NCI-H82 (cell line): ENCODE data around the gene PAFAH1B2.

Experiments
- DNase-seq: peaks from one replicate; lab custom pipeline; 2025; lab: John Stamatoyannopoulos, UW

The PAFAH1B2 gene

DNA sequence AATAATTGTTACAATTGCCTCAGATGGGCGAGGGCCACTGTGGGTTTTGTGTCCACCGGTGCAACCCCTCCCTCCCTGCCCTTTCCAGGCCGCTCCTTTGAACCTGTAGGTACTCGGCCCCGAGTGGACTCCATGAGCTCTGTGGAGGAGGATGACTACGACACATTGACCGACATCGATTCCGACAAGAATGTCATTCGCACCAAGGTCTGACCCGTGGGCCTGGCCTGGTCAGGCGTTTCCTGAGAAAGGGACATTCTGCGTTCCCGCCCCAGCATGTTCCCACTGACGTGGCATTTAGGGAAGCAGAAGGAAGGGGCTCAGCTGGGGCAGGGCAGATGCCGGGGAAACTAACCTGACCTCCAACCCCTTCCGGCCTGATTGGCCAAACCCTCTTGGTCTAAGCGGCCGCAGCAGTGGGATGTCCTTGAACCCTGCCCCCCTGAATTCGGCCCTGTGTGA, 44.6 kb downstream of the PAFAH1B2 start:
- no peak for DNase-seq

DNA sequence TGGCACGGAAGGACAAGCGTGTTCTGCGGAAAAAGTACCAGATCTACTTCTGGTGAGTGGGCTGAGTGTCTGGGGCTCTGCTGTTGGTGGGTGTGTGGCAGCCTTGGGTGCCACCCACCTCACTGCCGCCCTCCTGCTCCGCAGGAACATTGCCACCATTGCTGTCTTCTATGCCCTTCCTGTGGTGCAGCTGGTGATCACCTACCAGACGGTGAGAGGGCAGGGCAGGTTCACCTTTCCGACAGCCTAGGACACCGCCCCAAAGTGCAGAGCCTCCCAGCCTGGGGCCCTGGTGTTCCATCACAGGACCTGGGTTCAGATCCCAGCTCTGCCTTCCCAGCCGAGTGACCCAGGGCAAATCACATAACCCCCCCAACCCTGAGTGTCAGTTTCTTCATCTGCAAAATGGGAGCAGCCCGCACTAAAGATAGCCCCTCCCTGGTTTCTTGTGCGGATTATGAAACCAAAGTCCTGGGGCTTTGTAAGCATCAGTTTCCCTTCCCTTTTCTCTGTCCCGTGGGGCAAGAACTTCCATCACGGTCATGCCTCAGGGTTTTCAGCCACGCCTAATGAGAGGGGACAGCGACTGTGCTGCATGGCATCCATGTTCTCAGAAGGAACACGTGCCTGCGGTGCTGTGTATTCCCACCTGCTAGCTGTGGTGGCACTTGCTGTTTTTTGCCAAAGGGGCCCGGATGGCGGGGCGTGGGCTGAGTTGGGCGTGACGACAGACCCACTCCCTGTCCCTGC, 45.3 kb downstream of the PAFAH1B2 start:
- no peak for DNase-seq

DNA sequence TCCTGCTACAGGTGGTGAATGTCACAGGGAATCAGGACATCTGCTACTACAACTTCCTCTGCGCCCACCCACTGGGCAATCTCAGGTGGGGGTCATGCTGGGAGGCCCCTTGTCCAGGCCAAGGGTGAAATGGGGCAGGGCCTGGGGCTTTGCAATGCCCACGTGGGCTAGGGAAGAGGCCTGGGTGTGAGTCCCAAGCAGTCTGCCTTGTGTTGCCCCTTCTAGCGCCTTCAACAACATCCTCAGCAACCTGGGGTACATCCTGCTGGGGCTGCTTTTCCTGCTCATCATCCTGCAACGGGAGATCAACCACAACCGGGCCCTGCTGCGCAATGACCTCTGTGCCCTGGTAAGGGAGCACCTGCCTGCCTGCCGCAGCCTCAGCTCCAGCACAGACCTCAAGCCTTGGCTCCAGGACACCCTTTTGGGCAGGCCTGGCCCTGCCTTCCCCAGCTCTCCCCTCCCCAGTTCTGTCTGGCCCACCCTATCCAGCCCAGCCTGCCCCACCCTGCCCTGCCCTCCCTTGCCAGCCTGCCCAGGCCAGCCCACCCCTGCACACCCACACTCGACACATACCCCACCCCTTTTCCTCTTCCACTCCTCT, 46.0 kb downstream of the PAFAH1B2 start:
- DNase-seq: no peak

DNA sequence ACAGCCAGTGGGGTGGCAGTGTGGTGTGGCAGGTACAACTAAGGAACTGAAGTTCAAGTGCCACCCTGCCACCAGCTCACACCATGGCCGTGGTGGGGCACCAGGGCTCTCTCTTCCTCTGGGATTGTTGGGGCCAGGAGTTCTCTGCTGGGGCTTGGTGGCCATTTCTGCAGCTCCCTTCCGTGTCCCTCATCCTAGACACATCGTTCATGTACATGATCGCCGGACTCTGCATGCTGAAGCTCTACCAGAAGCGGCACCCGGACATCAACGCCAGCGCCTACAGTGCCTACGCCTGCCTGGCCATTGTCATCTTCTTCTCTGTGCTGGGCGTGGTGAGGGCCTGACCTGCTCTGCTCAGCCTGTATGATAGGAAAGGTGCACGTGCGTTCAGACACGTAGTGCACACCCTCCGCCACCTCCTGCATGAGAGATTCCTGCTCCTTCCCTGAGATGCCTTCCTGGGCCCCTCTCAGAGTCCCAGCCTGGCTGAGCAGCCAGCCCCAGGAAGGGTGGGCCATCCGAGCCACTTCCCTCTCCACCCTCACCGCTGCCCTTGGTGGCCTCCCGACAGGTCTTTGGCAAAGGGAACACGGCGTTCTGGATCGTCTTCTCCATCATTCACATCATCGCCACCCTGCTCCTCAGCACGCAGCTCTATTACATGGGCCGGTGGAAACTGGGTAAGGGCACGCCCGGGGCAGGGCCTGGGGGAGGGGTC, 47.8 kb downstream of the PAFAH1B2 start:
- DNase-seq: no peak

DNA sequence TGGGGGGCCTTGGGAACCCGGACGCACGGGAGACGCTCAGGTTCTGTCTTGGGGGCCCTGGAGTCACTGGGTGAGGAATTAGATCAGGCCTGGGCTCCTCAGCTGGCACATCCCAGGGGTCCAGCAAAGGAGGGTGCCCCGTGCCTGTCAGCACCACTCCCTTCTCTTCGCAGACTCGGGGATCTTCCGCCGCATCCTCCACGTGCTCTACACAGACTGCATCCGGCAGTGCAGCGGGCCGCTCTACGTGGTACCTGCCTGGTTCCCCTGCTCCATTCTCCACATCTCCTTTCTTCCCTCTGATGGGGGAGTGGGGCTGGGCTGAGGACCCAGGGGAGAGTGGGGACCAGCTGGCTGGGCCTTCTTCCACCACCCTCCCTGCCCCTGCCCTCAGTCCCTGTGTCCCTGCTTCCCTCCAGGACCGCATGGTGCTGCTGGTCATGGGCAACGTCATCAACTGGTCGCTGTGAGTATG, 48.4 kb downstream of the PAFAH1B2 start:
- no peak for DNase-seq

DNA sequence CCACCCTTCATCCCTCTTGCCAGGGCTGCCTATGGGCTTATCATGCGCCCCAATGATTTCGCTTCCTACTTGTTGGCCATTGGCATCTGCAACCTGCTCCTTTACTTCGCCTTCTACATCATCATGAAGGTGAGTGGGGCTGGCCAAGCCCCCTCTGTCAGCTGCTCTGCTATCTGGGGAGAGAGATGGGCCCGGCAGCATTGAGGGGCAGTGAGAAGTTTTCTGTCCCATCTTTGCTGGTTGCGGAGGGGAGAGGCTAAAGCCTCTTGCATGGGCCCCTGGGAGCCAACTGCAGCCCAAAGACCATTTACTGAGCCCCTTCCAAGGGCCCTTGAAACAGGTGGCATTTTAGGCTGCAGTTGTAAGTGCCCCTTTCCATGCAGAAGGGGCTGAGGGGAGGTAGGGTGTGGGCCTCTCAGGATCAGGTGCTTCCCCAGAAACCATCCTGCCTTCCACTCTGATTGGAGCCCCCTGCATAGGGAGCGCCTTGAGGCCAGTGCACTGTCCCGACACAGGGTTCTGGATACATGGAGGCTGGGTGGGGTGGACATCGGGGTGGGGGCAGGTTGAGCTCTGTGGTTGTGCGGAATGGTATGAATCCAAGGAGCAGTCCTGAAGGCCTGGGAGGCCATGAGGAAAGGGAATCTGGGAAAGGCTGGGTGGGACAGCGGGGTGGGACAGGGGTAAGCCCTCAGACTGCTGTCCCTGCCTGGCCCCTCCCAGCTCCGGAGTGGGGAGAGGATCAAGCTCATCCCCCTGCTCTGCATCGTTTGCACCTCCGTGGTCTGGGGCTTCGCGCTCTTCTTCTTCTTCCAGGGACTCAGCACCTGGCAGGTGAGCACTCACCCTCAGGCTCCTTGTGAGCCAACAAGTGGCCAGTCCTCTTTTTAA, 49.3 kb downstream of the PAFAH1B2 start:
- no peak for DNase-seq

DNA sequence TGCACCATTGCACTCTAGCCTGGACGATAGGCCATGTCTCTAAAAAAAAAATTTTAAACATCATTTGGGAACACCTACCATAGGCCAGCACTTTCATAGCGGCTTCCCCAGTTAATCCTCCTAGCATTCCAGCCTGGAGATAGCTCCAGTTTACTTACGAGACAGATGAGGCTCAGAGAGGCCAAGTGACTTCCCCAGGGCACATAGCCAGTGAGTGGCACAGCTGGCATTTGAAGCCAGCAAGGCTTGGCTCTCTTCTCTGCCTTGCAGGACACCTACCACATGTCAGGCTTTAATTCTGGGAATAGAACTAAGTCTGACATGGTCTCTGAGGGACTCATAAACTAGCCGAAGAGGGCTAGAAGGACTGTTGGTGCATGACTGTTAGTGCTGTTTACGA, 50.2 kb downstream of the PAFAH1B2 start:
- DNase-seq: no peak

DNA sequence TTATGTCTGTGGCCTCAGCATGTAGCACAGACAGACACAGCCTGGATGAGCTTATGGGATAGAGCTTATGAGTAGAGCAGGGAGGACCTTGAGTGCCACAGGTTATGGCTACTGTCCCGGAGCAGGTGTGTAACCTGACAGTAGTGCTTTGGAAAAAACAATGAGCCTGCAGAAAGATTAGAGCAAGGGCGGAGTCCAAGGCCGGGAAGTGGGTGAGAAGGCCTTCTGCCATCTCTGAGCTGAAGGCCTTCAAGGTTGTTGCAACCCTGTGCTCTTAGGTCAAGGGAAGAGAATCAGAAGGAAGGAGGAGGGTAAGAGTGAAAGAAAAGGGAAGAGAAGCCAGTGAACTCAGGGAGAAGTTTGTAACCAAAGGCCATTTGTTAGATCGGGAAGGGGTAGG, 51.2 kb downstream of the PAFAH1B2 start:
- no peak for DNase-seq

DNA sequence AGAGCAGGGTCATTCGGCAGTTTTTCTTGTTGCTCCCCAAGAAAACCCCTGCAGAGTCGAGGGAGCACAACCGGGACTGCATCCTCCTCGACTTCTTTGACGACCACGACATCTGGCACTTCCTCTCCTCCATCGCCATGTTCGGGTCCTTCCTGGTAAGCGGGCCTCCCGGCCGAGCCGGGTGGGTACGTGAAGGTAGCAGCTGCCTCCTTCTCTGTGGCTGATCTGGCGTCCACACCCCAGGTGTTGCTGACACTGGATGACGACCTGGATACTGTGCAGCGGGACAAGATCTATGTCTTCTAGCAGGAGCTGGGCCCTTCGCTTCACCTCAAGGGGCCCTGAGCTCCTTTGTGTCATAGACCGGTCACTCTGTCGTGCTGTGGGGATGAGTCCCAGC, 51.7 kb downstream of the PAFAH1B2 start:
- DNase-seq: no peak

DNA sequence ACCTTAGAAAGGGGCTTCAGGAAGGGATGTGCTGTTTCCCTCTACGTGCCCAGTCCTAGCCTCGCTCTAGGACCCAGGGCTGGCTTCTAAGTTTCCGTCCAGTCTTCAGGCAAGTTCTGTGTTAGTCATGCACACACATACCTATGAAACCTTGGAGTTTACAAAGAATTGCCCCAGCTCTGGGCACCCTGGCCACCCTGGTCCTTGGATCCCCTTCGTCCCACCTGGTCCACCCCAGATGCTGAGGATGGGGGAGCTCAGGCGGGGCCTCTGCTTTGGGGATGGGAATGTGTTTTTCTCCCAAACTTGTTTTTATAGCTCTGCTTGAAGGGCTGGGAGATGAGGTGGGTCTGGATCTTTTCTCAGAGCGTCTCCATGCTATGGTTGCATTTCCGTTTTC, 52.9 kb downstream of the PAFAH1B2 start:
- DNase-seq: no peak

DNA sequence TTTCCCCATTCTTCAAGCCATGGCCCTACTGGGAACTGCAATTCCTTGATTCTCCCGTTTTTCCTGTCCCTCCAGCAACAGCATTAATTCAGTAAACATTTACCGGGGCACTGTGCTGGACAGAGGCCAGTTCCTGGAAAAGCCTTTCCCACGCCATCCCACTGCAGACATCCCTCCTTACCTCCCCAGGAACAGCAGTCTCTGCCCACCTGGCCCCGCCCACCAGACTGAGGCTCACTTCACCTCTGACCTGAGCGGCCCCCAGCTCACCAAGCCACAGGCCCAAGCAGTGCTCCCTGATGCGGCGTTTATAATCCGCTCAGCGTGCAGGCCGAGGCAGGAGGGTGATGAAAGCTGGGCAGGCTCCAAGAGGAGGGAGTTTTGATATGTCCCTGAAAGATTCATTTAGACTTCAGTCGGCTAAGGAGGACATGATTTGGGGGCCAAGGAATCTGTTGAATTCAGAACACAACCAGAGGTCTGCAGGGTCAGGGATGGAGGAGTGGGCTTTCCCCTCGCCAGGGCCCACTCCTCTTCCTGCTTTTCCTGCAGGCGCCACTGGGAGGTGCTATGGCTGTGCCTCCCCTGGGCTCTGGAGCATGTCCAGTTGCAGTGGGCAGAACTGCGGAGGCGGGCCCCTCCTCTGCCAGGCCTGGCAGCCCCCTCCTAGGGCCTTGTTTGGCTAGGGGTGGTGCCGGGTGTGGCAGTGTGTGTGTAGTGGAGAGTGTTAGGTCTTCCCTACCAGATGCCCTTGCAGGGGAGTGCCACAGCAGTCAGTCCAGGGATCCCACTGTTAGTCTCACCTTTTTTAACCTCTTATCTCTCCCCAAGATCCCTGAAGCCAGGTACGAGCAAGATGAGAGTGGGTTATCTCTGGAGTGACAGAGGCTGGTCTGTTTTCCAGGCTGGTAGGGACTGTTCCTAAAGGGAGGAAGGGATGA, 53.7 kb downstream of the PAFAH1B2 start:
- peak; percentile 19 for DNase-seq

DNA sequence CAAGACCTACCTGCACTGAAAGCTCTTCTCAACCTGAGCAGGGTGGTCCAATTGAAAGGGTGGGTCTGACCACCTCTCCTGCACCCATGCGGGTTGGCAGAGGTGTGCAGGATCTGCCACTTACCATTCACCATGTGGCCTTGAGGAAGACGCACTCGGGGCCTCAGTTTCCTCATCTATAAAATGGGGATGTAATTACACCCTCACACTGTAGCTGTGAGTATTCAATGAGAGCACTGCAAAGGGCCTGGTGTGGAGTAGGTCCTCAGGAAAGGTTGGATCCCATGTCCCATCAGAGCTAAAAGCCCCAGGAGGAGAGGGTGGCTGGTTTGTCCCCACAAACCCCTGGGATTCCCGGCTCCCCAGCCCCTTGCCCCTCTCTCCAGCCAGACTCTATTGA, 54.5 kb downstream of the PAFAH1B2 start:
- no peak for DNase-seq

DNA sequence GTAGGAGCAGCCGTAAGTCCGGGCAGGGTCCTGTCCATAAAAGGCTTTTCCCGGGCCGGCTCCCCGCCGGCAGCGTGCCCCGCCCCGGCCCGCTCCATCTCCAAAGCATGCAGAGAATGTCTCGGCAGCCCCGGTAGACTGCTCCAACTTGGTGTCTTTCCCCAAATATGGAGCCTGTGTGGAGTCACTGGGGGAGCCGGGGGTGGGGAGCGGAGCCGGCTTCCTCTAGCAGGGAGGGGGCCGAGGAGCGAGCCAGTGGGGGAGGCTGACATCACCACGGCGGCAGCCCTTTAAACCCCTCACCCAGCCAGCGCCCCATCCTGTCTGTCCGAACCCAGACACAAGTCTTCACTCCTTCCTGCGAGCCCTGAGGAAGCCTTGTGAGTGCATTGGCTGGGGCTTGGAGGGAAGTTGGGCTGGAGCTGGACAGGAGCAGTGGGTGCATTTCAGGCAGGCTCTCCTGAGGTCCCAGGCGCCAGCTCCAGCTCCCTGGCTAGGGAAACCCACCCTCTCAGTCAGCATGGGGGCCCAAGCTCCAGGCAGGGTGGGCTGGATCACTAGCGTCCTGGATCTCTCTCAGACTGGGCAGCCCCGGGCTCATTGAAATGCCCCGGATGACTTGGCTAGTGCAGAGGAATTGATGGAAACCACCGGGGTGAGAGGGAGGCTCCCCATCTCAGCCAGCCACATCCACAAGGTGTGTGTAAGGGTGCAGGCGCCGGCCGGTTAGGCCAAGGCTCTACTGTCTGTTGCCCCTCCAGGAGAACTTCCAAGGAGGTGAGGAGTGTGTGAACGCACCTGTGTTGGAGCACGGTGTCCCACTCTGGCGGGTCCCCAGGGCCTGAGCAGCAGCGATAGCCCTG, 55.2 kb downstream of the PAFAH1B2 start, which contains the start of gene TAGLN:
TAGLN (plus strand) TSS at position 318 of the 863 bp plus-strand sequence. CDS start 3,644 bp downstream, outside the sequence.
- no peak for DNase-seq

DNA sequence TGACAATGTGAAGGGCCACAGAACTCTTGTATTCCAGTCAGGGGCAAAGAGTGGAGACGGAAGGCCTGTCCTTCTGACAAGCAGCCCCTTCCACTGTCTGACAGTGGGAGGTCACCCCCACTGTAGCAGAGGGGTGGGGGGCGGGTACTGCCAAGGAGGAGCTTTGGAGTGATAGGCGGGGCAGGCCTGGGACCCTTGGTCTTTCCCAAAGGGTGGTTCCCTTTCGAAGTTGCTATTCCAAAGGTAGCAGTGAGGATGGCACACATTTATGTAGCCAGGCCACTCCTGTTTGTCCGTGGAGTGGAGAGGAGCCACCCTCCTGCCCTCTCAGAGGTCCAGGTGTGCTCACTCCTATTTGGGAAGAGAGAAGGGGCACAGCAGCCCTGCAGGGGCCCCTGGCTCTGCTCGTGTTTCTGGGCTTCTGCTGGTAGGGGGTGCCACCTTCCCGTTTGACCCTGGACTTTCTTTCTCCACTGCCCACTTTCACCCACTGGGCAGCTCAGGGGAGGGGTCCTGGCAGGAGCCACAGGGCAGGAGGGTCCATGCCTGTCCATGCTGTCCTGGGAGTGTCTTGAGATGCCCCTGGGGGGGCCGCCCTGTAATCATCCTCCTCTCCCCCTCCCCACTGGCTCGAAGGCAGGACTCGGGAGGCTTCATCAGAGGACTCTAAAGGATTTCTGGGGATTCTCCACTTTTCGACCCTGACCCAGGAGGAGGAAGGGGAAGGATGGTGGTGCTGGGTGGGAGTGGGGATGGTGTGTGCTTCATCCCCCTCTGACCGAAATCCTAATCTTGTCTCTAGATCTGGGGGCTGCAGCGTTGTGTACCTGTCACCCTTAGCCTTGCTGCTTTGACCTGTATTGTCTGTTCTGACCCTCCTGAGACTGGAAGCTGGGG, 56.1 kb downstream of the PAFAH1B2 start:
- DNase-seq: no peak

DNA sequence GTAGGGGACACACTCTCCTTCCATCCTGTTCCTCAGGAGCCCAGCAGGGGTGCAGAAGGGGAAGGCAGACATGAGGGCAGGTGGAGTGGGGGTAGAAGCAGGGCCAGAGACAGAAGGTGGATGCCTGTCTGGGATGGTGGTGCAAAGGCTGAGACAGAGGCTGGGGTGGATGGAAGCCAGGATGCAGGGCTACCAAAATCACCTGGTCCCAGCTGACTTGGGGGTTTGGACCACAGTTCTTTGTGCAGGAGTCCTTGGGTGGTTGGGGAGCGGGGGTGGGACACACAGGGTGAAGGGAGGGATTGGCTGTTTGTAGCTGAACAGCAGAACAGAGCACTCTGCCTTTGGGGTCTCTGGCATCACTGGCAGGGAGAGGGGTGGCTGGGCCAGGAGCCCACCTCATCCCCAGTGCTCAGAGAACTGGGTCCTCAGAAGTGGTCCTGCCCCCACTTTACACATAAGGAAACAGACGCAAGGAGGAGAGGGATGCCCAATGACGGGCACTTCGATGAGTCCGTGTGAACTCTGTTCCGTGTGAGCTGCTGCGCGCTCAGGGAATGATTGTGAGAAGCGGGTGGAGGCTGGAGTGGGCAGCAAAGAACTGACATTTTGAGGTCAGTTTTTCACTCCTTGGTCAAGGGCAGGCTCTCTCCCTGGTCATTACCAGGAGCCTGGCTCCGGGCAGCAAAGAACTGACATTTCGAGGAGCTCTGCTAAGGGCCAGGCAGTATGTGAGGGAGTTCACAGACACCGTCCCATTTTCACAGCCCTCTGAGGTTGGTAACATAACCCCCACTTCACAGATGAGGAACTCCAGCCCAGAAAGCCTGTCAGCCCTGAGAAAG, 56.9 kb downstream of the PAFAH1B2 start:
- DNase-seq: no peak

DNA sequence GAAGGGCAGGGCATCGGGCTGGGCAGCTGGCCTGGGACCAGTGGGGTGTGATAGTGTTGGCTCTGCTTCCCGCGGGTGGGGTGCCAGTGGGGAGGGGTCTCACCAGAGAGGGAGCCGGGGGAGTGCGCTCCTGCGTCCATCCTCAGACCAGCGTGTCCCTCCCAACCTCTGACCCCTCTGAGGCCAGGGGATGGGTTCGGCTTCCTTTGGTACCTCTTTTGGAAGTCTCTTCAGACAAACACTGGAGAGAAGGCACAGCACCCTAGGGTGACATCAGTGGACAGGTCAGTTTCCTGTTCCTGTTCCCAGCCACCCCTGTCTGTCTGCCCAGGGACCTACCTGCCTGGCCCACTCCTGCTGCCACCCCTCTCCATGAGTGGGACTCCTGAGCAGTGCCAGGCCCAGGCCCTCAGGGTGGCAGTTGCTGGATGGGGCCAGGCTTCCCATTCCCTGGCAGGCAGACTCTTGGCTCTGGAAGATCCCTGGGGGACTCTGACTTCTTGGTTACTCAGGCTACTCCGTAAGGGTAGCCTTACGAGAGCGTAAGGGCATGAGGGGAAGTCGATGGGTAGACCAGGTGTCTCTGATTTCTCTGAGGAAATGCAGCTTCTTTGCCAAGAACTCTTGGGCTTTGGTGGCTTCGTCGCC, 57.7 kb downstream of the PAFAH1B2 start:
- DNase-seq: no peak

DNA sequence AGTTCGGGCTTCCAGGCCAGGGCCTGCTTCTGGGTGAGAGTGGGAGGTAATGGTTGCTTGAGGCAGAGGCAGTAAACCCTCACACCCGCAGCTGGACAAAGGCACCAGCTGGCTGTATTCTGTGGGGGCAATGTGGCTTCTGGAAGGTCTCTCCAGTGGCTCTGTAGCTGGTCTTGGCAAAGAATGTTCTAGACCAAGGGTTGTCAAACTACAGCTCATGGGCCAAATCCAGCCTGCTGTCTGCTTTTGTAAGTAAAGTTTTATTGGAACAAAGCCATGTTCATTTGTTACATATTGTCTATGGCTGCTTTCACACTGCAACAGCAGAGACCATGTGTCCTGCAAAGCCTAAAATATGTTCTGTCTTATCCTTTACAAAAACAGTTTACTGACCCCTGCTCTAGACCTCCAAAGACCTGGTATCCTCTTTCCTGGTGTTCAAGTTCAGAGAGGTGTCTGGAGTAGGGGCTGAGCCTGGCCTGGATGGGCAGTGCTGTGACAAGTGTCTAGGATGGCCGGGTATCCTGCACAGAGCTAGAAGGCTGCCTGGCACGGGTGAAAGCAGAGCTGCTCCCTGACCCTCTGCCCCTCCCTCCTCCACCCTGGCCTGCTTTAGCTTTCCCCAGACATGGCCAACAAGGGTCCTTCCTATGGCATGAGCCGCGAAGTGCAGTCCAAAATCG, 58.4 kb downstream of the PAFAH1B2 start:
- DNase-seq: no peak
